ENCODE measurements around the gene RXRA. TPM values are rescaled to one million over a fixed set of nuclear protein-coding genes. Genes with fewer than 3 reads are reported as not detected.

Gene RXRA
- total RNA-seq, 2 donors from 2014 or later: 45.4 to 58.1 TPM

- DNase-seq (ENCODE audit: low spot score): no peak
- no peak overlapping the region for H3K27ac ChIP-seq
- no peaks in the 10 kb centered on the region for H3K27me3 ChIP-seq (replicated peaks; ENCODE audit: insufficient read depth)
- no peak overlapping the region for H3K4me3 ChIP-seq
- H3K4me1 ChIP-seq (ENCODE audit: control insufficient read depth in 1 of 2, low read depth in 2 of 2): peaks cover 6 to 16% of the 10 kb centered on the region in 2 donors
- no peak for TF ChIP-seq CTCF (IDR thresholded peaks at IDR 0.05)
- no peaks in the 10 kb centered on the region for H3K36me3 ChIP-seq
- ATAC-seq (ENCODE audit: insufficient number of reproducible peaks, low FRiP score, low read depth): no peak
- peaks cover 8% of the 10 kb centered on the region for H3K9me3 ChIP-seq
Observed at GRCh38 chr9:134314950-134315715, 11.1 kb upstream of the RXRA start.

DNA sequence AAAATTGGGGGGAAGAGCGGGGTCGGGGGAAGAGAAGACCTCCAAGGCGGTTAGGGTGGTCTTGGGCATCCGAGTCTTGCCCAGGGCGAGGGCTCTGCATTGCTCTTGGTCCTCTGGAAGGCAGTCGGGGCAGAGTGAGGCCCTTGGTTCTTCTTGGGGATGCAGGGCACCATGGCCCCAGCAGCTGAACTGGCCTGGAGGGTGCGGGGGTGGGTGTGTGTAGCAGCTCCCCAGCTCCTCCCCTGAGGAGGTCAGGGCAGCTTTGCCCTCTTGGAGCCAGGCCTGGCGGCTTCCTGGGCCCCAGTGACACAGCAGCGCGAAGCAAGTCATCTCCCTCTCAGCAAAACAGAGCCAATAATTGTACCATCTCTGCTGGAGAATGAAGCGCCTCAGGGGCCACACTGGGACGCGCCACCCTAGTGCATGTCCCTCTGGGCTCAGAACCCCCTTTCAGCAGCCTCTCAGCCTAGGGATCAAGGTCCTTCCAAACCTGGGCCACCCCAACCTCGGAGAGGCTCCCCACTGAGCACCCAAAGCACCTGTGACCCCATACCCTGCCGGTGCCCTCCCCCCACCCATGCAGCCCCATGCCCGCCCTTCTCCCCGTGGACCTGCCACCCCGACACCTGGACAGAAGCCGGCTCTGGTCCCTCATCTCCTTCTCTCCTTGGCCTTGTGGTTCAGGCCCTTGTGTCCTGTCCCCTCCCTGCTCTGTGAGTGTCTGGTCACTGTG lies 10.4 kb upstream of the RXRA start:
- TF ChIP-seq CTCF (IDR thresholded peaks at IDR 0.05): no peak
- peaks cover 8% of the 10 kb centered on the region for H3K9me3 ChIP-seq
- no peak overlapping the region for H3K27ac ChIP-seq
- H3K4me3 ChIP-seq: no peak overlapping the region
- H3K36me3 ChIP-seq: no peaks in the 10 kb centered on the region
- H3K4me1 ChIP-seq (ENCODE audit: control insufficient read depth in 1 of 2, low read depth in 2 of 2): peaks cover 6 to 16% of the 10 kb centered on the region in 2 donors
- H3K27me3 ChIP-seq (replicated peaks; ENCODE audit: insufficient read depth): no peaks in the 10 kb centered on the region
- DNase-seq (ENCODE audit: low spot score) (no peak), ATAC-seq (ENCODE audit: insufficient number of reproducible peaks, low FRiP score, low read depth) (no peak)

DNA sequence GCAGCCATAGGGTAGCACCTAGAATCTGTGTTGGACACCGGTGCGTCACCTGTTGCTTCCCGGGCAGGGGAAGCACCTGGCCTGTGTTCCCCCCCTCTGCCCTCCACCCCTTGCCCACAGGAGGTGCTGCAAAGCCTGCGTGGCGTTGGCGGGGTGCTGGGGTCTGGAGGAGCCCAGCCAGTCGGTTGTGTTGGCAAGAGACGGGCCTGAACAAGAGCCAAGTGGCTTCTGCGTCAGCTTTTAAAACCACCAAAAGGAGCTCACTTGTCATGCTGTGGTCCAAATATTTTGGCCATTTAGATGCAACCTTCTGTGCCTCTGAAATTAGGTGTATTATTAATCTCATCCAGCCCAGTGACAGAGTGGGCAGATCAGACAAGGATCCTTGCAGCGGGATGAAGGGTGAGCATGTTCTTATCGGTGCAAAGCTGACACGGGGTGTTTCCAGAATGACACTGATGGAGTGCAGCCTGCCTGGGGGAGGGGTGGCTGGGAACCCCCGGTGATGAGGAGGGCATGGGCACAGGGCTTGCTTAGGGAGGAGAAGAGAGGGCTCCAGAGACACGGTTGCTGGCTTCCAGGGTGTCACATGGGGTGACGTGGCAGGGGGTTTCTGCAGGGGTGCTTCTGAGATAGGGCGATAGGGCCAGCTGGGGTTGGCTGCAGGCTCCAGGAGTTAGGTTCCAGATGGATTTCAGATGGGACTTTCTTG lies 9.7 kb upstream of the RXRA start:
- Histone ChIP-seq H3K4me3 (no peak overlapping the region), H3K36me3 (no peaks in the 10 kb centered on the region), H3K4me1 (ENCODE audit: control insufficient read depth in 1 of 2, low read depth in 2 of 2) (peaks cover 6 to 16% of the 10 kb centered on the region in 2 donors), H3K27ac (no peak overlapping the region), H3K27me3 (replicated peaks; ENCODE audit: insufficient read depth) (no peaks in the 10 kb centered on the region), H3K9me3 (peaks cover 8% of the 10 kb centered on the region)
- ATAC-seq (ENCODE audit: insufficient number of reproducible peaks, low FRiP score, low read depth) (no peak), DNase-seq (ENCODE audit: low spot score) (no peak)
- no peak for TF ChIP-seq CTCF (IDR thresholded peaks at IDR 0.05)

DNA sequence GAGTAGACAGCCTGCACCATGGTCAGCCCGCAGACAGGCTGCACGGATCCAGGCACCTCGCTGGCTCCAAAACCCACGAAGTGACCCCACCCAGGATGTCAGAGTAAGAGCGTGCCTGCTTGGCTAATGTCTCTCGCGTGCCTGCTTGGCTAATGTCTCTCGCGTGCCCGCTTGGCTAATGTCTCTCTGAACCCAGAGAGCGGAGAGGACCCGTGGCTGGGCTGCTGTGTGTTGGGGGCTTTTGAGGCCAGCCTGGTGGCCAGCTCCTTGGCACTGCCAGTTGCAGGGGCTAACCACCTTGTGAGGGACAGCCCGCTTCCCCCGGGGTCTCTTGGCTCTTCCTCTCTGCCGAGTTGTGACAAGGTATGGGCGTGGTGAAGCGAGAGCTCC lies 8.9 kb upstream of the RXRA start:
- ATAC-seq (ENCODE audit: insufficient number of reproducible peaks, low FRiP score, low read depth): no peak
- H3K4me3 ChIP-seq: no peak overlapping the region
- no peak for DNase-seq (ENCODE audit: low spot score)

More for the DNA sequence above, 8.9 kb upstream of the RXRA start:
- H3K27ac ChIP-seq: no peak overlapping the region
- peaks cover 8% of the 10 kb centered on the region for H3K9me3 ChIP-seq
- no peaks in the 10 kb centered on the region for H3K27me3 ChIP-seq (replicated peaks; ENCODE audit: insufficient read depth)
- H3K36me3 ChIP-seq: no peaks in the 10 kb centered on the region
- peaks cover 6 to 16% of the 10 kb centered on the region in 2 donors for H3K4me1 ChIP-seq (ENCODE audit: control insufficient read depth in 1 of 2, low read depth in 2 of 2)
- no peak for TF ChIP-seq CTCF (IDR thresholded peaks at IDR 0.05)

All from thoracic aorta (tissue), 2 donors.